Right lobe of liver (tissue), 4 donors: ENCODE measurements around the gene MLLT1.
"Not testable (repeated sequence)": the region's sequence is repeated elsewhere in the genome, so short reads cannot be mapped to it uniquely, and the experiment has no call there.

Experiments
- POLR2A ChIP-seq: fragments of 450-650 bp; IDR thresholded peaks from one replicate; pipeline ENCODE4 v1.6.1; 2017; ENCODE audit warnings: antibody characterized with exemption, mild to moderate bottlenecking
- TF ChIP-seq, protein P1 (sequence below), 4 donors: fragments of 200-600 bp in 3 of 4; fragments of 450-650 bp in 1 of 4; IDR thresholded peaks; one replicate each; pipeline versions ENCODE4 v1.5.1 to v1.8.0; 2016 to 2022; ENCODE audit warnings: antibody characterized with exemption in 4 of 4, mild to moderate bottlenecking in 2 of 4
- donor health status: DM: no; HTN: no; CAD: no.
- donor health status: DM: no; HTN: no; CAD: no.
- donor health status: DM: no; HTN: yes; CAD: no.

DNA sequence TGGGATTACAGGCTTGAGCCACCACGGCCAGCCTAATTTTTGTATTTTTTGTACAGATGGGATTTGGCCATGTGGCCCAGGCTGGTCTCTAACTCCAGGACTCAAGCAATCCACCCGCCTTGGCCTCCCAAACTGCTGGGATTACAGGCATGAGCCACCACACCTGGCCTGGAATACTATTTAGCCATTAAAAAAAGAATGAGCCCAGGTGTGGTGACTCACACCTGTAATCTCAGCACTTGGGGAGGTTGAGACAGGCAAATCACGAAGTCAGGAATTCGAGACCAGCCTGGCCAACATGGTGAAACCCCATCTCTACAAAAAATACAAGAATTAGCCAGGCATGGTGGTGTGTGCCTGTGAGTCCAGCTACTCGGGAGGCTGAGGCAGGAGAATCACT lies 35.9 kb upstream of the MLLT1 start:
- TF ChIP-seq, protein P1, sequence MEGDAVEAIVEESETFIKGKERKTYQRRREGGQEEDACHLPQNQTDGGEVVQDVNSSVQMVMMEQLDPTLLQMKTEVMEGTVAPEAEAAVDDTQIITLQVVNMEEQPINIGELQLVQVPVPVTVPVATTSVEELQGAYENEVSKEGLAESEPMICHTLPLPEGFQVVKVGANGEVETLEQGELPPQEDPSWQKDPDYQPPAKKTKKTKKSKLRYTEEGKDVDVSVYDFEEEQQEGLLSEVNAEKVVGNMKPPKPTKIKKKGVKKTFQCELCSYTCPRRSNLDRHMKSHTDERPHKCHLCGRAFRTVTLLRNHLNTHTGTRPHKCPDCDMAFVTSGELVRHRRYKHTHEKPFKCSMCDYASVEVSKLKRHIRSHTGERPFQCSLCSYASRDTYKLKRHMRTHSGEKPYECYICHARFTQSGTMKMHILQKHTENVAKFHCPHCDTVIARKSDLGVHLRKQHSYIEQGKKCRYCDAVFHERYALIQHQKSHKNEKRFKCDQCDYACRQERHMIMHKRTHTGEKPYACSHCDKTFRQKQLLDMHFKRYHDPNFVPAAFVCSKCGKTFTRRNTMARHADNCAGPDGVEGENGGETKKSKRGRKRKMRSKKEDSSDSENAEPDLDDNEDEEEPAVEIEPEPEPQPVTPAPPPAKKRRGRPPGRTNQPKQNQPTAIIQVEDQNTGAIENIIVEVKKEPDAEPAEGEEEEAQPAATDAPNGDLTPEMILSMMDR (IDR thresholded peaks at IDR 0.05): not testable (repeated sequence)
- TF ChIP-seq POLR2A: not testable (repeated sequence)
